ENCODE data around the gene C14orf93.

GRCh38 chr14:23021889-23022442 is 12.0 kb upstream of the C14orf93 start:
- TF ChIP-seq ZNF551 (CRISPR knock-in tag; IDR thresholded peaks at IDR 0.05) (no peak), TAF1 (IDR thresholded peaks at IDR 0.05; ENCODE audit: control insufficient read depth, extremely low read depth, insufficient read depth, low read length, severe bottlenecking) (no peak), CTCF (IDR thresholded peaks at IDR 0.05 in 2 of 3, conservative IDR thresholded peaks at IDR 0.05 in 1 of 3; ENCODE audit: insufficient read depth in 2 of 3, low read depth in 1 of 3, low read length in 3 of 3) (no peak), FOS (IDR thresholded peaks at IDR 0.05; ENCODE audit: extremely low read depth, insufficient read length) (no peak), ZNF347 (CRISPR knock-in tag; IDR thresholded peaks at IDR 0.05; ENCODE audit: low read depth) (no peak), POLR2A (conservative IDR thresholded peaks at IDR 0.05) (no peak), TCF7L2 (IDR thresholded peaks at IDR 0.05; ENCODE audit: low read depth, low read length) (no peak), EZH2 (IDR thresholded peaks at IDR 0.05; ENCODE audit: borderline replicate concordance, low read depth, low read length) (no peak), HDAC2 (IDR thresholded peaks at IDR 0.05) (no peak), EP300 (IDR thresholded peaks at IDR 0.05; ENCODE audit: low read length) (no peak), NFE2L1 (tag; IDR thresholded peaks at IDR 0.05; ENCODE audit: borderline replicate concordance, low read depth) (no peak), RBM17 (IDR thresholded peaks at IDR 0.05; ENCODE audit: borderline replicate concordance, low read depth, low read length) (no peak)
- TF ChIP-seq, protein P1, sequence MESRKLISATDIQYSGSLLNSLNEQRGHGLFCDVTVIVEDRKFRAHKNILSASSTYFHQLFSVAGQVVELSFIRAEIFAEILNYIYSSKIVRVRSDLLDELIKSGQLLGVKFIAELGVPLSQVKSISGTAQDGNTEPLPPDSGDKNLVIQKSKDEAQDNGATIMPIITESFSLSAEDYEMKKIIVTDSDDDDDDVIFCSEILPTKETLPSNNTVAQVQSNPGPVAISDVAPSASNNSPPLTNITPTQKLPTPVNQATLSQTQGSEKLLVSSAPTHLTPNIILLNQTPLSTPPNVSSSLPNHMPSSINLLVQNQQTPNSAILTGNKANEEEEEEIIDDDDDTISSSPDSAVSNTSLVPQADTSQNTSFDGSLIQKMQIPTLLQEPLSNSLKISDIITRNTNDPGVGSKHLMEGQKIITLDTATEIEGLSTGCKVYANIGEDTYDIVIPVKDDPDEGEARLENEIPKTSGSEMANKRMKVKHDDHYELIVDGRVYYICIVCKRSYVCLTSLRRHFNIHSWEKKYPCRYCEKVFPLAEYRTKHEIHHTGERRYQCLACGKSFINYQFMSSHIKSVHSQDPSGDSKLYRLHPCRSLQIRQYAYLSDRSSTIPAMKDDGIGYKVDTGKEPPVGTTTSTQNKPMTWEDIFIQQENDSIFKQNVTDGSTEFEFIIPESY (CRISPR knock-in tag; IDR thresholded peaks at IDR 0.05), result no peak
